Small intestine (tissue), 7 donors: ENCODE results near the gene TMEM43. TPM values are rescaled to one million over a fixed set of nuclear protein-coding genes. Genes with fewer than 3 reads are reported as not detected.

Experiments
- DNase-seq, 2 donors: peaks; one replicate each; pipeline versions ENCODE4 v3.0.0 to v3.0.0-alpha.2; 2013
- FAIRE-seq: peaks from 2 replicates; lab custom pipeline; 2012; peaks lifted over from hg19 to GRCh38; lab: Jason Lieb, UNC
- H3K27ac ChIP-seq, 3 donors: one replicate each; pipeline ENCODE4 v1.5.1; 2013; ENCODE audit warnings: low read length in 2 of 3, mild to moderate bottlenecking in 2 of 3, control low read depth in 1 of 3, inconsistent platforms in 1 of 3, low read depth in 1 of 3, moderate library complexity in 1 of 3
- H3K27me3 ChIP-seq, 3 donors: one replicate each; pipeline ENCODE4 v1.6.1; 2013; ENCODE audit warnings: low read length in 3 of 3, inconsistent platforms in 1 of 3; ENCODE audit not compliant: control insufficient read depth in 3 of 3, insufficient read depth in 3 of 3
- H3K36me3 ChIP-seq, 3 donors: one replicate each; pipeline ENCODE4 v1.6.1; 2013; ENCODE audit warnings: low read length in 3 of 3, inconsistent platforms in 1 of 3, low read depth in 1 of 3, mild to moderate bottlenecking in 1 of 3, moderate library complexity in 1 of 3; ENCODE audit not compliant: control insufficient read depth in 3 of 3, insufficient read depth in 2 of 3
- H3K4me1 ChIP-seq, 3 donors: one replicate each; pipeline ENCODE4 v1.6.1; 2013; ENCODE audit warnings: low read length in 2 of 3, inconsistent platforms in 1 of 3, low read depth in 1 of 3, mild to moderate bottlenecking in 1 of 3, moderate library complexity in 1 of 3; ENCODE audit not compliant: control insufficient read depth in 3 of 3, insufficient read depth in 2 of 3
- H3K4me3 ChIP-seq, 3 donors: one replicate each; pipeline ENCODE4 v1.5.1; 2013; ENCODE audit warnings: low read length in 3 of 3, control low read depth in 1 of 3, inconsistent platforms in 1 of 3, low read depth in 1 of 3, mild to moderate bottlenecking in 1 of 3, moderate library complexity in 1 of 3
- H3K9me3 ChIP-seq, 2 donors: one replicate each; pipeline ENCODE4 v1.6.1; 2013; ENCODE audit warnings: low read depth in 1 of 2, low read length in 1 of 2; ENCODE audit not compliant: control insufficient read depth in 2 of 2, insufficient read depth in 1 of 2
- WGBS, 3 donors: extraction: QIAGEN DNeasy Blood & Tissue Kit; methylation state at CpG; one replicate each; pipeline ENCODE4 v1.1.7; 2013; 5-methylcytosine and 5-hydroxymethylcytosine counted together
- polyA plus RNA-seq, 4 donors: library from polyadenylated mRNA; stranded (reverse) in 3 of 4; unstranded in 1 of 4; fragments of 200-250 nt in 3 of 4; fragments of 120-200 nt in 1 of 4; gene quantifications; one replicate each; pipeline versions ENCODE4 v1.2.1 to v1.2.3, GENCODE V29; 2013
- donor health status: healthy with polysubstance abuse.
- donor health status: control.
- donor health status: control.
- donor health status: Bipolar disorder and iron deficiency.
- donor health status: healthy.

Gene TMEM43
- polyA plus RNA-seq, 4 donors = 11.9 to 37.5 (median 22.9) TPM

GRCh38 chr3:14159426-14159825 is 34.6 kb downstream of the TMEM43 start:
- no peak overlapping the region for H3K4me3 ChIP-seq
- no peaks in the 10 kb centered on the region for H3K27me3 ChIP-seq
- peaks cover 30 to 50% (median 40%) of the 10 kb centered on the region in 3 donors for H3K36me3 ChIP-seq
- DNase-seq (no peak), FAIRE-seq (no peak)
- H3K9me3 ChIP-seq = peaks cover 0 to 2% of the 10 kb centered on the region in 2 donors
- 97 to 98% (median 98%) methylated on average over 8 of the region's 8 CpGs for WGBS, 3 donors
- no peak overlapping the region for H3K27ac ChIP-seq
- H3K4me1 ChIP-seq = no peaks in the 10 kb centered on the region

DNA sequence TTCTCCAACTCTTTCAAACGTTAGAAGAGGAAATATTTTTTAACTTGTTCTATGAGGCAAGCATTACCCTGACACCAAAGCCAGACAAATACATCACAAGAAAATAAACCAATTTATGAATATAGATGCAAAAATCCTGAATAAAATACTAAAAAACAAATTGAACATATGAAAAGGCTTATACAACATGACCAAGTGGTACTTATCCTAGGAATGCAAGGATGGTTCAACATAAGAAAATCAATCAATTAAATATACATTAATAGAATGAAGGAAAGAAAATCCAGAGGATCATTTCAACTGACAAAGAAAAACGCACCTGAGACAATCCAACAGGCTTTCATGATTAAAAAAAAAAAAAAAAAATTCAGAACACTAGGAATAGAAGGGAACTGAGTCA is 36.4 kb downstream of the TMEM43 start:
- peaks cover 0 to 2% of the 10 kb centered on the region in 2 donors for H3K9me3 ChIP-seq
- no peak overlapping the region for H3K27ac ChIP-seq
- H3K4me3 ChIP-seq = no peak overlapping the region
- no peaks in the 10 kb centered on the region for H3K27me3 ChIP-seq
- no peak for DNase-seq
- H3K4me1 ChIP-seq = no peaks in the 10 kb centered on the region
- H3K36me3 ChIP-seq = peaks cover 38 to 56% (median 52%) of the 10 kb centered on the region in 3 donors
- WGBS, 3 donors = 94 to 96% (median 95%) methylated on average over 2 of the region's 2 CpGs
- FAIRE-seq = no peak

GRCh38 chr3:14162178-14162577 is 37.3 kb downstream of the TMEM43 start:
- Histone ChIP-seq H3K36me3 (peaks cover 43 to 57% (median 54%) of the 10 kb centered on the region in 3 donors), H3K4me3 (no peak overlapping the region), H3K4me1 (no peaks in the 10 kb centered on the region), H3K9me3 (peaks cover 0 to 2% of the 10 kb centered on the region in 2 donors), H3K27me3 (no peaks in the 10 kb centered on the region), H3K27ac (no peak overlapping the region)
- 96 to 100% (median 99%) methylated on average over 2 of the region's 2 CpGs for WGBS, 3 donors
- DNase-seq = no peak
- FAIRE-seq = no peak

- H3K27ac ChIP-seq = no peak overlapping the region
- DNase-seq (no peak), FAIRE-seq (no peak)
- H3K4me3 ChIP-seq = no peak overlapping the region
- H3K9me3 ChIP-seq = no peaks in the 10 kb centered on the region
- WGBS, 3 donors = 94 to 95% (median 95%) methylated on average over 9 of the region's 9 CpGs
- no peaks in the 10 kb centered on the region for H3K27me3 ChIP-seq
- H3K36me3 ChIP-seq = peaks cover 28 to 53% (median 49%) of the 10 kb centered on the region in 3 donors
- no peaks in the 10 kb centered on the region for H3K4me1 ChIP-seq
Measured at GRCh38 chr3:14166877-14167603, 42.2 kb downstream of the TMEM43 start.

- H3K27me3 ChIP-seq = no peaks in the 10 kb centered on the region
- peaks cover 17 to 55% (median 45%) of the 10 kb centered on the region in 3 donors for H3K36me3 ChIP-seq
- DNase-seq (no peak), FAIRE-seq (no peak)
- WGBS, 3 donors = 95 to 97% (median 96%) methylated on average over 2 of the region's 2 CpGs
- no peaks in the 10 kb centered on the region for H3K9me3 ChIP-seq
- no peaks in the 10 kb centered on the region for H3K4me1 ChIP-seq
- no peak overlapping the region for H3K27ac ChIP-seq
- no peak overlapping the region for H3K4me3 ChIP-seq
Measured at GRCh38 chr3:14169435-14169834, 44.6 kb downstream of the TMEM43 start.

- Histone ChIP-seq H3K4me1 (peaks cover 0 to 2% (median 0%) of the 10 kb centered on the region in 3 donors), H3K27me3 (no peaks in the 10 kb centered on the region), H3K36me3 (peaks cover 13 to 50% (median 41%) of the 10 kb centered on the region in 3 donors), H3K9me3 (no peaks in the 10 kb centered on the region), H3K27ac (no peak overlapping the region), H3K4me3 (no peak overlapping the region)
- DNase-seq (no peak), FAIRE-seq (no peak)
Measured at GRCh38 chr3:14169871-14170270, 45.0 kb downstream of the TMEM43 start.

DNA sequence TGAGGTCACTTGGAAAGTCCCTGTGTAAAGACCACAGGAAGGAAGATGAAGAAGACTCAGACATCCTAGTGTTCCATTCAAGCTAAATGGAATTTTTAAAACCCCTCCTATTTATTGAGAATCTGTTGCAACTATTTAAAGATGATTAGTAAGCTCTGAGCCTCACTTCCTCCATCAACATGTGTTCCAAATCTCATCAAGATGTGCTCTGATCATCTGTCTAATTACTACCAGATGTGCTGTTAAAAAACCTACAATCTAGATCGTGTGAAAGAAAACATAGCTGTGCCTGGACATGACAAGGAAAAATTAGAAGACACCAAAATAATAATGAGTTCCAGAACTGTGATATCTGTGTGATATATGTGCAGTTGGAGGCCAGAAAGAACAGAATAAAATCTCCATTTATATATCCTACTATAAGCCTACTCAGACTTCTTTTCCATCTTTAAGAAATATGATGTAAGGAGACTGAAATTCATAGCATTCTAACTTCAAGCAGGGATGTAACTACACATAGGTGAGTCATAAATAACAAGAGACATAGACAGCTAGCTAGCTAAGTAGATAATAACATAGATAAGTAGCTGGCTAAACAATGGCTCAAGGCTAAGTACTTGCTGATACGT is 45.8 kb downstream of the TMEM43 start:
- Histone ChIP-seq H3K9me3 (no peaks in the 10 kb centered on the region), H3K36me3 (peaks cover 11 to 43% (median 37%) of the 10 kb centered on the region in 3 donors), H3K4me1 (peaks cover 0 to 7% (median 2%) of the 10 kb centered on the region in 3 donors), H3K4me3 (no peak overlapping the region), H3K27ac (no peak overlapping the region), H3K27me3 (no peaks in the 10 kb centered on the region)
- FAIRE-seq (no peak), DNase-seq (no peak)
- 79 to 86% (median 82%) methylated on average over 2 of the region's 2 CpGs for WGBS, 3 donors

GRCh38 chr3:14172496-14172895 is 47.6 kb downstream of the TMEM43 start:
- H3K4me1 ChIP-seq = peaks cover 3 to 11% (median 5%) of the 10 kb centered on the region in 3 donors
- DNase-seq (no peak), FAIRE-seq (no peak)
- H3K36me3 ChIP-seq = peaks cover 0 to 28% (median 26%) of the 10 kb centered on the region in 3 donors
- no peak overlapping the region for H3K27ac ChIP-seq
- H3K9me3 ChIP-seq = no peaks in the 10 kb centered on the region
- no peaks in the 10 kb centered on the region for H3K27me3 ChIP-seq
- H3K4me3 ChIP-seq = no peak overlapping the region
- 90 to 94% (median 93%) methylated on average over 5 of the region's 5 CpGs for WGBS, 3 donors
